CD4-positive, alpha-beta memory T cell (primary cell): ENCODE data around the gene KCTD15. TPM values are rescaled to one million over a fixed set of nuclear protein-coding genes. Genes with fewer than 3 reads are reported as not detected.

Source experiments
- CTCF ChIA-PET: fragments of 350-600 bp; sonication (Branson Sonifier 250); formaldehyde crosslinking; loops from one replicate; lab custom pipeline; 2021; ENCODE audit warnings: inconsistent platforms; ENCODE audit not compliant: partially characterized antibody; lab: Charles Lee
- POLR2A ChIA-PET: fragments of 350-600 bp; sonication (Branson Sonifier 250); formaldehyde crosslinking; loops from one replicate; lab custom pipeline; 2021; ENCODE audit not compliant: partially characterized antibody; lab: Charles Lee
- DNase-seq, 5 donors: peaks; one replicate each; pipeline versions ENCODE4 v3.0.0 to v3.0.0-alpha.2; 2020 to 2022; ENCODE audit warnings: mixed read lengths in 1 of 5
- H3K27ac ChIP-seq: one replicate; pipeline ENCODE4 v1.7.0; 2013; ENCODE audit warnings: low read depth, low read length
- H3K27me3 ChIP-seq: 2 replicates; pipeline ENCODE4 v1.7.0; 2013; ENCODE audit warnings: mild to moderate bottlenecking, low read length, moderate library complexity; ENCODE audit not compliant: insufficient read depth
- H3K36me3 ChIP-seq: 2 replicates; pipeline ENCODE4 v1.7.0; 2013; ENCODE audit warnings: mild to moderate bottlenecking, low read length, moderate library complexity; ENCODE audit not compliant: insufficient read depth
- H3K4me1 ChIP-seq: 2 replicates; pipeline ENCODE4 v1.7.0; 2013; ENCODE audit warnings: mild to moderate bottlenecking, low read length, moderate library complexity; ENCODE audit not compliant: insufficient read depth
- H3K4me3 ChIP-seq, 2 donors: one replicate each; pipeline ENCODE4 v1.7.0; 2013; ENCODE audit warnings: low read length in 2 of 2, mild to moderate bottlenecking in 1 of 2
- H3K9me3 ChIP-seq, 2 donors: one replicate each; pipeline ENCODE4 v1.7.0; 2013; ENCODE audit warnings: low read length in 2 of 2, control low read depth in 1 of 2; ENCODE audit not compliant: control insufficient read depth in 1 of 2
- H3K27ac Mint-ChIP-seq, 7 donors: one replicate each; pipeline ENCODE4 v1.8.0; 2020 to 2021; ENCODE audit warnings: mixed read lengths in 7 of 7, mild to moderate bottlenecking in 6 of 7, inconsistent platforms in 3 of 7, moderate library complexity in 3 of 7
- H3K27me3 Mint-ChIP-seq, 2 donors: one replicate each; pipeline ENCODE4 v1.8.0; 2020 to 2021; ENCODE audit warnings: mixed read lengths in 2 of 2
- H3K36me3 Mint-ChIP-seq, 2 donors: one replicate each; pipeline ENCODE4 v1.8.0; 2020 to 2021; ENCODE audit warnings: mixed read lengths in 2 of 2, inconsistent platforms in 1 of 2, mild to moderate bottlenecking in 1 of 2
- H3K4me1 Mint-ChIP-seq, 4 donors: one replicate each; pipeline ENCODE4 v1.8.0; 2020 to 2021; ENCODE audit warnings: mixed read lengths in 4 of 4, mild to moderate bottlenecking in 1 of 4
- H3K4me3 Mint-ChIP-seq, 8 donors: one replicate each; pipeline ENCODE4 v1.8.0; 2020 to 2021; ENCODE audit warnings: mixed read lengths in 8 of 8, mild to moderate bottlenecking in 7 of 8, moderate library complexity in 6 of 8, inconsistent platforms in 3 of 8
- H3K9me3 Mint-ChIP-seq, 8 donors: one replicate each; pipeline ENCODE4 v1.8.0; 2020 to 2021; ENCODE audit warnings: mixed read lengths in 8 of 8, mild to moderate bottlenecking in 5 of 8, inconsistent platforms in 3 of 8, moderate library complexity in 1 of 8
- intact Hi-C: fragments of 100-400 bp; cut with micrococcal nuclease; formaldehyde crosslinking; loops from one replicate; pipeline ENCODE4 v1.15.1; 2023
- polyA plus RNA-seq, 2 donors: library from polyadenylated mRNA; unstranded; fragments of 300-500 nt; fragmentation: Illumina TruSeq; gene quantifications; one replicate each; pipeline ENCODE4 v1.2.3, GENCODE V29; 2021
- total RNA-seq, 2 experiments: library from RNA; stranded (reverse); gene quantifications; one replicate each; pipeline ENCODE4 v1.2.3, GENCODE V29; 2021

Gene KCTD15
- total and polyA plus RNA-seq, 4 experiments from 2014 or later: 0.68 to 11.0 (median 5.8) TPM

DNA sequence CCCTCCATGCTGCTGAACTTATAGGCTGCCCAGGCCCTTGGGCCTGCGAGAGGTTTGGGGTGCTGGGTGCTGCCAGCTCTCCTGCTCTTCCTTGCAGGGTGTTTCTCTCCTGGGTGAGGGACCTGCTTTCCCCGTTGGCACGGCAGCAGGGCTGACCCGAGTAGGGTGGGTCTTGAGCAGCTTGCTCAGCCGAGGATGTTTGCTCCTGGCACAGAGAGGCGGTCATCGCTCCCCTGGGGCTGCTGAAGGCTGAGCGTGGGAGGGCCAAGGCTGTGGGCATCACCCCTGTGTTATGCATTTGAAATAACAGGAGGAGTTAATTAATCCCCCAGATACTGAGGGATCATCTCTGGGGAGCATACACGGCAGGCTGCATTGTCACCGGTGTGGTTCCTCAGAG, 5.3 kb downstream of the KCTD15 start:
- no peaks in the 10 kb centered on the region for H3K27me3 ChIP-seq
- Mint-ChIP-seq H3K4me3 (no peak overlapping the region), H3K36me3 (no peaks in the 10 kb centered on the region), H3K4me1 (peaks cover 9 to 38% (median 15%) of the 10 kb centered on the region in 4 donors), H3K27me3 (peaks cover 5% of the 10 kb centered on the region in 2 donors), H3K9me3 (peaks cover 0 to 1% (median 0%) of the 10 kb centered on the region in 8 donors), H3K27ac (no peak overlapping the region)
- H3K4me1 ChIP-seq: peaks cover 23% of the 10 kb centered on the region
- intact Hi-C loops: no loop called here
- no peak overlapping the region for H3K27ac ChIP-seq
- H3K4me3 ChIP-seq: no peak overlapping the region
- ChIA-PET CTCF (interaction anchor here (0.9 to 1.4 kb wide), 3 partner anchors 18 to 294 kb away, joined by 3 to 4 read pairs (median 3); no protein-coding TSS in a partner anchor), POLR2A (no interaction called here)
- no peaks in the 10 kb centered on the region for H3K36me3 ChIP-seq
- H3K9me3 ChIP-seq: no peaks in the 10 kb centered on the region
- no peak for DNase-seq

DNA sequence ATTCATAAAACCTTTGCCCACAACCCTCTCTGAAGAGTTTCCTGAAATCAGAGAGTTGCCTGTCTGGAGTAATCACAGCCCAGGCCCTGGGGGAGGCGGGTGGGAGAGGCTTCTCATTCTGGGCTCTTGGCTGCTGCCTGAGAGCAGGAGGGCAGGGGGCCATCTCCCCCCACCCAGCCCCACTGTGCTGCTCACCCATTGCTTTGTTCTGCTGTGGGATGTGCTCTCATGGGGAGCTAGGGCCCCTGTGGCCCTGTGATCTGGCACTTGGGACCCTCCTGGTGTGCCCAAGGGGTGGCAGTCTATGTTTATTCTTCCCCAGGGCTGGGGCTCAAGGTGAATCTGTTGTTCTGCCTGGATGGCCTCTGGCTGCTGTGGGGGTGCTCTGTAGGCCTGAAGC, 6.1 kb downstream of the KCTD15 start:
- Mint-ChIP-seq H3K4me1 (peaks cover 9 to 33% (median 16%) of the 10 kb centered on the region in 4 donors), H3K36me3 (no peaks in the 10 kb centered on the region), H3K27me3 (peaks cover 2 to 4% of the 10 kb centered on the region in 2 donors), H3K27ac (peak overlapping the region in 5 of 7 donors; percentile 10 to 79 (median 22)), H3K4me3 (no peak overlapping the region), H3K9me3 (no peaks in the 10 kb centered on the region)
- ChIA-PET CTCF (no interaction called here), POLR2A (no interaction called here)
- DNase-seq: no peak
- no peaks in the 10 kb centered on the region for H3K27me3 ChIP-seq
- no peaks in the 10 kb centered on the region for H3K36me3 ChIP-seq
- no peaks in the 10 kb centered on the region for H3K9me3 ChIP-seq
- H3K4me3 ChIP-seq: no peak overlapping the region
- peaks cover 18% of the 10 kb centered on the region for H3K4me1 ChIP-seq
- intact Hi-C loops: no loop called here
- H3K27ac ChIP-seq: no peak overlapping the region

DNA sequence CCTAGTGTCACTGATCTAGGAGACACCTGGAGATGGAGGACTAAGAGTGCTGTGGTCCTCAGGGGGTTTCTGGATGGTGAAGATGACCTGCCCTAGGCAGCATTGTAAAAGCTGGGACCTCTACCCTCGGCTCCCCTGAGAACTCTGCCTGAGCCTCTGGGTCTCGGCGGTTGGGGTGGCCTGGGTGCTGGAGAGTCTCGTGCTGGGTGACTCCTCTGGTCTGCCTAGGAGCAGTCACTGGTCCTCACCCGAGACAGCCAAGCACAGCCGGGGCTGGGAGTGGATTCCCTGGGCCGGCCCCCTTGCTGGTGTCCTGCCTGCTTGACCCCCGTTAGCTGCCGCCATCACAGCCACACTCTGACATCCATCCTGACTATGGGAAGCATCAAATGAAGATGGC, 6.7 kb downstream of the KCTD15 start:
- Histone ChIP-seq H3K4me1 (peaks cover 18% of the 10 kb centered on the region), H3K4me3 (no peak overlapping the region), H3K36me3 (no peaks in the 10 kb centered on the region), H3K27ac (no peak overlapping the region), H3K27me3 (no peaks in the 10 kb centered on the region), H3K9me3 (no peaks in the 10 kb centered on the region)
- ChIA-PET POLR2A (no interaction called here), CTCF (interaction anchor here (1.2 to 1.4 kb wide), 2 partner anchors 9 to 25 kb away, joined by 3 read pairs; no protein-coding TSS in a partner anchor)
- no peaks in the 10 kb centered on the region for H3K9me3 Mint-ChIP-seq
- peaks cover 11 to 39% (median 18%) of the 10 kb centered on the region in 4 donors for H3K4me1 Mint-ChIP-seq
- no peak for DNase-seq
- intact Hi-C loops: no loop called here
- H3K36me3 Mint-ChIP-seq: no peaks in the 10 kb centered on the region
- peak overlapping the region in 2 of 7 donors; percentile 22 to 57 for H3K27ac Mint-ChIP-seq
- peaks cover 2 to 4% of the 10 kb centered on the region in 2 donors for H3K27me3 Mint-ChIP-seq
- H3K4me3 Mint-ChIP-seq: no peak overlapping the region

DNA sequence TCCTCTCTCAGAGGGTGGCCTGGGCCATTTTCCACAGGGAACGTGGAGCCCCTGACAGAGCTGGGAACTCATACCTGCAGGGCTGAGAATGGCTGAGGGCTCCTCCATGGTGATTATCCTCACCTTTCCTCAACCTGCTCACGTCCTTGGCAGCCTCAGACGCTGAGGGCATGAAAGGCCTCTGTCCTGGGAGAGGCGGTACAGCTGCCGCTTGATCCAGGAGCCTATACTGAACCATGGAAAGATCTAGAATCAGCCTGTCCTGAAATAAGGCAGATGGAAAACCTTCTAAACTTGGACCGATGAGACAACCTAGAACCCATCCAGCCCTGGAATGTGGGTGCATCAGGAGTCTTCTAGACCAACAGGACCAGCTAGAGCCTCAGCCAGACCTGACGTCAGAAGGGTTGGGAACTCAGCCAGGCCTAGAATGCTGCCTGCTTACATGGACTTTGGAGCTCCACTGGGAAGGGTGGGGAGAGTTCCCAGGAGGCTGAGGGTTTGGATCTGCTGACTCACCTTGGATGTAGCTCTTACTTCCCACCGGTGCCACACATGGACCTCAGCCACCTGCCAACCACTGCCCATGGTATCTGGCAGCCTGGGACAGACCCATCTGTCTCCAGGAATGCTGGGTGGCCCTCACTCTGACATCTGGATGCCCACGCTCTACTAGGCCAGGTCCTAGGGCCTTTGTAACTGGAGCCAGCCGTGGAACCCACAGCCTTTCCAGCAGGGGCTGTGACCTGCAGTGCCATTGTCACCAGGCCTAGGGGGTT, 7.5 kb downstream of the KCTD15 start:
- Histone ChIP-seq H3K9me3 (no peaks in the 10 kb centered on the region), H3K4me3 (no peak overlapping the region), H3K27me3 (no peaks in the 10 kb centered on the region), H3K4me1 (peaks cover 18% of the 10 kb centered on the region), H3K27ac (no peak overlapping the region), H3K36me3 (no peaks in the 10 kb centered on the region)
- peak overlapping the region in 2 of 7 donors; percentile 46 to 50 for H3K27ac Mint-ChIP-seq
- DNase-seq: no peak
- H3K27me3 Mint-ChIP-seq: peaks cover 0 to 4% of the 10 kb centered on the region in 2 donors
- H3K9me3 Mint-ChIP-seq: no peaks in the 10 kb centered on the region
- no peaks in the 10 kb centered on the region for H3K36me3 Mint-ChIP-seq
- POLR2A ChIA-PET: interaction anchor here (1.1 to 3.4 kb wide), 2 partner anchors 7 to 16 kb away, joined by 3 to 18 read pairs; no protein-coding TSS in a partner anchor
- no peak overlapping the region for H3K4me3 Mint-ChIP-seq
- peaks cover 12 to 34% (median 15%) of the 10 kb centered on the region in 4 donors for H3K4me1 Mint-ChIP-seq
- intact Hi-C loops: no loop called here
- CTCF ChIA-PET: interaction anchor here (1.0 to 1.4 kb wide), 3 partner anchors 9 to 26 kb away, joined by 3 to 8 read pairs (median 3); no protein-coding TSS in a partner anchor

DNA sequence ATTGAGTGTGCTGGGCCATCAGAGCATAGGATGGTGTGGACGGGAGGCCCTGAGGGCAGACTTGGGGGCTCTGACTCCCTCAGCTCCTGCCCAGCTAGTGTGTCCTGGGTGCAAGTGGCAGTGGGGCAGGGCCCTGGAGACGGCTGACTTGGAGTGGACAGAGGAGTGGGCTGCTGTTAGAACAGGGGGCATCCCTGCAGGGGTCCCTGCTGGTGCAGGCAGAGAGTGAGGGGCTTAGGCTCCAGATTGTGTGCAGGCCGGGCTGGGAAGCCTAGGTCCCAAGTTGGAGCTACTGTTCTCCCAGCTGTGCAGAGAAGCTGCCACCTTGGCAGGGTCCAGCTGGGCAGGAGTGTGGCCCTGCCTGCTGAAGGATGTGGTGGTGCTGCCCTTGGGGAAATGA, 8.6 kb downstream of the KCTD15 start:
- no peaks in the 10 kb centered on the region for H3K9me3 Mint-ChIP-seq
- H3K36me3 ChIP-seq: no peaks in the 10 kb centered on the region
- ChIA-PET CTCF (interaction anchor here (0.9 to 1.4 kb wide), 3 partner anchors 8 to 14 kb away, joined by 3 to 5 read pairs (median 4); no protein-coding TSS in a partner anchor), POLR2A (interaction anchor here (1.1 to 3.4 kb wide), 2 partner anchors 8 to 14 kb away, joined by 3 to 18 read pairs; no protein-coding TSS in a partner anchor)
- H3K27ac Mint-ChIP-seq: no peak overlapping the region
- no peak for DNase-seq
- no peaks in the 10 kb centered on the region for H3K27me3 ChIP-seq
- peaks cover 18% of the 10 kb centered on the region for H3K4me1 ChIP-seq
- peaks cover 0 to 3% of the 10 kb centered on the region in 2 donors for H3K36me3 Mint-ChIP-seq
- no peak overlapping the region for H3K4me3 ChIP-seq
- H3K9me3 ChIP-seq: no peaks in the 10 kb centered on the region
- H3K27ac ChIP-seq: no peak overlapping the region
- no peak overlapping the region for H3K4me3 Mint-ChIP-seq
- intact Hi-C loops: no loop called here
- H3K4me1 Mint-ChIP-seq: peaks cover 12 to 24% (median 15%) of the 10 kb centered on the region in 4 donors
- H3K27me3 Mint-ChIP-seq: no peaks in the 10 kb centered on the region

DNA sequence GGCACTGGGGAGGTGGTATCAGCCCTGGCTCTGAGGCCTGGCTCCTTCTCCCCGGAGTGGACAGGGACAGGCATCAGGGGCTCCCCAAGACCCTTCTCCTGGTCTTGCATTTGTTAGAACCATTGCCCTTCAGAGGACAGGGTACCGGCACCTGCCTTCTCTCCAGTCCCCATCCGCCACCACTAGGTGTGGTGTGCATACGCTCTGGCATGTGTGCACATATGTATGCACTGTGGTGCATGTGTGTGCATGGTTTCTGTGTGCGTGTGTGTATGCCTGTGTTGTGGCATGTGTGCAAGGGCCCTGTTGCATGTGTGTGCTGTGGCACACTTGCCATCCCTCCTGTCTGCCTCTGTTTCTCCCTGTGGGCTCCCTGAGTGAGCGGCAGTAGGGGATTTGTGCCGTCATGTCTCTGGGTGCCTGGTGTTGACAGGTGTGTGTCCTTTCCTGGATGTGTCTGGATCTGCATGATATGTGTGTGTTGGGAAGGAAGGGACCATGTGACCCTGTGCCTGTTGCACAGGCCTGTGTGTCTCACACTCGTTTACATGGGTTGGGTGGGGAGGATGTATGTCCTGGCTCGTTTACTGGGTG, 9.3 kb downstream of the KCTD15 start:
- H3K36me3 Mint-ChIP-seq: peaks cover 0 to 3% of the 10 kb centered on the region in 2 donors
- Histone ChIP-seq H3K27ac (no peak overlapping the region), H3K27me3 (no peaks in the 10 kb centered on the region), H3K36me3 (no peaks in the 10 kb centered on the region), H3K4me3 (peak overlapping the region in 1 of 2 donors; percentile 5), H3K9me3 (no peaks in the 10 kb centered on the region), H3K4me1 (peaks cover 18% of the 10 kb centered on the region)
- intact Hi-C loops: no loop called here
- H3K27ac Mint-ChIP-seq: peak overlapping the region in 5 of 7 donors; percentile 25 to 81 (median 76)
- CTCF ChIA-PET: interaction anchor here (0.9 to 1.6 kb wide), 5 partner anchors 8 to 28 kb away, joined by 3 to 5 read pairs (median 4); no protein-coding TSS in a partner anchor
- H3K4me3 Mint-ChIP-seq: peak overlapping the region in 7 of 8 donors; percentile 7 to 74 (median 67)
- no peaks in the 10 kb centered on the region for H3K27me3 Mint-ChIP-seq
- no peaks in the 10 kb centered on the region for H3K9me3 Mint-ChIP-seq
- peaks cover 12 to 24% (median 15%) of the 10 kb centered on the region in 4 donors for H3K4me1 Mint-ChIP-seq
- POLR2A ChIA-PET: interaction anchor here (0.5 to 3.4 kb wide), 3 partner anchors 9 to 14 kb away, joined by 3 to 18 read pairs (median 18); partner anchors contain the start of gene KCTD15
- DNase-seq: no peak
